ENCODE measurements around the gene TMPRSS7.

The TMPRSS7 gene

GRCh38 chr3:112074006-112074405 is 39.5 kb downstream of the TMPRSS7 start:
- DNase-seq: no peak

- peak; percentile 95 for DNase-seq
Measured at GRCh38 chr3:112074616-112075497, 40.3 kb downstream of the TMPRSS7 start.

GRCh38 chr3:112078125-112079083 is 43.9 kb downstream of the TMPRSS7 start:
- no peak for DNase-seq

- DNase-seq: no peak
Measured at GRCh38 chr3:112083239-112083638, 48.7 kb downstream of the TMPRSS7 start.

GRCh38 chr3:112084980-112085705 is 50.6 kb downstream of the TMPRSS7 start:
- DNase-seq: no peak

- DNase-seq: no peak
Measured at GRCh38 chr3:112085735-112086075, 51.2 kb downstream of the TMPRSS7 start.

GRCh38 chr3:112086076-112086854 is 51.7 kb downstream of the TMPRSS7 start, which contains the start of gene C3orf52:
TSS of gene C3orf52 (plus strand) at chr3:112086389. CDS start at chr3:112086408, 19 bp downstream.
- peak; percentile 84 for DNase-seq

GRCh38 chr3:112086875-112087524 is 52.5 kb downstream of the TMPRSS7 start:
- peak; percentile 46 for DNase-seq

- no peak for DNase-seq
Measured at GRCh38 chr3:112087746-112088145, 53.2 kb downstream of the TMPRSS7 start.

- no peak for DNase-seq
Measured at GRCh38 chr3:112088944-112089343, 54.4 kb downstream of the TMPRSS7 start.

- no peak for DNase-seq
Measured at GRCh38 chr3:112089956-112090886, 55.7 kb downstream of the TMPRSS7 start.

GRCh38 chr3:112090887-112091586 is 56.5 kb downstream of the TMPRSS7 start:
- DNase-seq: no peak

- peak; percentile 83 for DNase-seq
Measured at GRCh38 chr3:112092496-112093179, 58.1 kb downstream of the TMPRSS7 start.

GRCh38 chr3:112093180-112093522 is 58.6 kb downstream of the TMPRSS7 start:
- DNase-seq: no peak

GRCh38 chr3:112095731-112096130 is 61.2 kb downstream of the TMPRSS7 start:
- no peak for DNase-seq

- no peak for DNase-seq
Measured at GRCh38 chr3:112096176-112096575, 61.6 kb downstream of the TMPRSS7 start.

GRCh38 chr3:112097378-112097777 is 62.8 kb downstream of the TMPRSS7 start:
- DNase-seq: peak; percentile 99

GRCh38 chr3:112101916-112102315 is 67.4 kb downstream of the TMPRSS7 start:
- peak; percentile 92 for DNase-seq

GRCh38 chr3:112104774-112105173 is 70.2 kb downstream of the TMPRSS7 start:
- DNase-seq: no peak

All from kidney glomerular epithelial cell (primary cell).